ENCODE results near the gene UBE2E3. TPM values are rescaled to one million over a fixed set of nuclear protein-coding genes. Genes with fewer than 3 reads are reported as not detected.
"Not testable (repeated sequence)": the region's sequence is repeated elsewhere in the genome, so short reads cannot be mapped to it uniquely, and the experiment has no call there.

UBE2E3 gene
- total RNA-seq, 1 experiment from 2014 or later: 60.7 TPM

GRCh38 chr2:181072486-181073235, 92.3 kb downstream of the UBE2E3 start:
- no peak for DNase-seq (ENCODE audit: extremely low read depth, low read depth)

DNA sequence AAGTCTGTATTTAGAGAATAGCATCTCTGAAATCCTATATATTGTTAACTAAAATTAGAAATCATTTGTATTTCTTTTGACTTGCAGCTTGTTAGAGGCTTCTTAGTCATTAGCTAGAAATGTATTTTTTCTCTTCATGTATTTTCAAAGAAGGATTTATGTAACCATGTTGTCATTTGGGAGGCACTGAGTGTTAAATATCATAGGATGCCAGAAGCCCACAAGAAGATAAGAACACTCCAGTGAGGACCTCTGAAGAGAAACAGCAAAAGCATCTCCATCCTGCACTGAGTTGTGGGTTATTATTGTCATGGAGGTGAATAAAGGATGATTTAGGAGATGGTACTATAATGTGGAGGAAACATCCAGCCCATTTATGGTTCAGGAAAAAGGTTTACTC, 93.5 kb downstream of the UBE2E3 start:
- DNase-seq (ENCODE audit: extremely low read depth, low read depth): no peak

GRCh38 chr2:181074457-181074856, 94.1 kb downstream of the UBE2E3 start:
- no peak for DNase-seq (ENCODE audit: extremely low read depth, low read depth)

GRCh38 chr2:181076658-181077057, 96.3 kb downstream of the UBE2E3 start:
- no peak for DNase-seq (ENCODE audit: extremely low read depth, low read depth)

DNA sequence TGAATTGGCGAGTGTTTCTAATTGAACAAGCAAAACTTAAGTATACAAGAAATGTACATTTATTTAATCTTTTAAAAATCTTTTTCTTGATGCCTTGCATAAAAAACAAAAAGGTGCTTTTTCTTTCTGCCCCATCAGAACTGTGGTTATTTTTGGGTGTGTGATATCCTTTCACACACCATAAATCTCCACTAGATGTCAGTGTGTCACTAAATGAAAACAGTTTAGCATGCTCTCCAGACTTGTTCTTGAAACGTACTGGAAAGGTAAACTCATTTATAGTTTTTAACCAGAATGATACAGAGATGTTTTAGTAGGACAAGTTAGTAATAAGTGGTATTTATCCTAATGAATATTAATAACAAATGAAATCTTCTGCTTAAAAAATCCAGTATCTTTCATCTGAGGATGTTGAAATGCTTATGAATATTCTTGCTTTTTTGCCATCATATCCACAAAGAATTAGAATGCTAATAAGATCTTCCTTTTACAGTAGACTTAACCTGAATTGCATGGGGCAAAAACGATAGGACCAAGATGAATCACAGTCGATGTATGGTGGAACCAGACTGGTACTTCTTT, 96.8 kb downstream of the UBE2E3 start:
- DNase-seq (ENCODE audit: extremely low read depth, low read depth): peak; percentile 46

GRCh38 chr2:181083140-181083539, 102.7 kb downstream of the UBE2E3 start:
- DNase-seq (ENCODE audit: extremely low read depth, low read depth): no peak

DNA sequence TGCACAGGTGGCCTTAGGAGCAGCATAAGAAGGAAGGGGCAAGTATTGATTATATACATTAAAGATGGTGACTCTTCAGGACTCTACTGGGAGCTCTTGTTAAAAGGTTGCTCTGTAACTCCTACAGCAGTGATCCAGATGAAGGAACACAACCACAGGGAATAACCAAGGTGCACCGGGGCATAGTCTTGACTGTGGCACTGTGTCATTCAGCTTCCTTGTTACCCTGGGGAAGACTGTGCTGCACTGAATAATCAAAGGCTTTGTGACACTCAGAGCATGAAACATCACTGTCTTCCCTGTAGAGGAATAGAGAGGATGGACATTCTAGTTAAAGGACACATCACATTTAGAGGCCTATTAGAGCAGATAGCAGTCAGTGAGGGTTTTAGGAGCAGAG, 105.3 kb downstream of the UBE2E3 start:
- no peak for DNase-seq (ENCODE audit: extremely low read depth, low read depth)

DNA sequence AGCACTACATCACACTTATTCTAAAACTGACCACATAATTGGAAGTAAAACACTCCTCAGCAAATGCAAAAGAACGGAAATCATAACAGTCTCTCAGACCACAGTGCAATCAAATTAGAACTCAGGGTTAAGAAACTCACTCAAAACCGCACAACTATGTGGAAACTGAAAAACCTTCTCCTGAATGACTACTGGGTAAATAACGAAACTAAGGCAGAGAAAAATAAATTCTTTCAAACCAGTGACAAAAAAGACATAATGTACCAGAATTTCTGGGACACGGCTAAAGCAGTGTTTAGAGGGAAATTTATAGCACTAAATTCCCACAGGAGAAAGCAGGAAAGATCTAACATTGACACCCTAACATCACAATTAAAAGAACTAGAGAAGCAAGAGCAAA, 111.5 kb downstream of the UBE2E3 start:
- DNase-seq (ENCODE audit: extremely low read depth, low read depth): not testable (repeated sequence)

GRCh38 chr2:181095486-181095885, 115.1 kb downstream of the UBE2E3 start:
- no peak for DNase-seq (ENCODE audit: extremely low read depth, low read depth)

DNA sequence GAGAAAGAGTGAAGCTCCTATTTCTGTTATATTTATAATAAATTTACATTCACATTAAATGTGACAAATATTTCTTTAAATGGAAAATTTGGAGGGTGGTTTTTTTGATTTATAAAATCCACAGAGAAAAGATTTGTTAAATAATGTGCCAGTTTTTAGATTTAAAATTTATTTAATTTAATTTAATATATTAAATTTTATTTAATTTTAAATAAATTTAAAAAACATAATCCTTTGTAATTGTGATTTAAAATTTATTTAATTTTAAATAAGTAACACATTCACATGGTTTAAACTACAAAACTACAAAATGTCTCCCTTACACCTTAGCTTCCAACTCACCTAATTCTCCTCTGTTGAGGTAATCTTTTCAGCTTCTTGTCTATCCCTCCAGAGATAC, 123.3 kb downstream of the UBE2E3 start:
- no peak for DNase-seq (ENCODE audit: extremely low read depth, low read depth)

DNA sequence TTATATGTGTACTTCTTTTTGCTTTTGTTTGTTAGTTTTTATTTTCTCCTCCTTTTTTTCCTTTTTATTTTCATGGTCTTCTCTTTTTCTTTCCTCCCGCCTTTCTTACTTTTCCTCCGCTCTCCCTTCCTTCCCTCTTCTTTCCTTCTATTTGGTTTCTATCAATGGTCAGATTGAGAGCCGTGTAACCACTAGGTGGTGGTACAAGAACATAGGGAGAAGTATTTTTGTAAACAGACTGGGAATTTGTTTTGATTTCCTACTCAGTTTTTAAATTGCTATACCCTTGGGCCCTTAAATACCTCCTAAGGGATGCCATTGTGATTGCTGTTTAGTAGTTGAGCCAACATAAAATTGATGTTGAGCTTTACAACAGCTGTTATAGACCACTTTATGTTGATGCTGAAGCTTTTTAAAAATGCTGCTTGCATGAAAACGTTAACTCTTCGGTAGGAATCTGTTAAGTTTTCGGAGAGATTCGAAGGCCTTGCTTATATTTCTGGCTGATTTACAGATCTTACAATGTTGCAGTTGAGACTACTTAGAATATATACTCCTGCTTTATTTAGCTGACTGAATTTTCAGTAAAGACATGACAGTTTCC, 124.2 kb downstream of the UBE2E3 start:
- DNase-seq (ENCODE audit: extremely low read depth, low read depth): peak; percentile 49

- DNase-seq (ENCODE audit: extremely low read depth, low read depth): no peak
Measured at GRCh38 chr2:181105562-181105961, 125.2 kb downstream of the UBE2E3 start.

- DNase-seq (ENCODE audit: extremely low read depth, low read depth): no peak
Measured at GRCh38 chr2:181106229-181106628, 125.8 kb downstream of the UBE2E3 start.

GRCh38 chr2:181106789-181107627, 126.6 kb downstream of the UBE2E3 start:
- DNase-seq (ENCODE audit: extremely low read depth, low read depth): no peak

DNA sequence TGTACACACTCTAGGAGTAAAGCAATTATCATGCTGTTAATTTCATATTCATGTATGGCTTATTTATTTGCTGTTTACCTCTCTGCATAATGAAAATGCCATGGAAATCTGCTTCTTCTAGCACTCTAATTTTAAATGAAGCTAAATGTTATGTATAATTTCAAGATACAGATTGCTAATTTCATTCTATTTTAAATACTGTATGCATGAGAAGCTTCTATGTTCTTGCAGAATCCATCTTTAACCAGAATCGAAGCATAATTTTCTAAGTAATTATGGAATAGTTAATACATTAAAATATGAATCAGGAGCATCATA, 127.2 kb downstream of the UBE2E3 start:
- DNase-seq (ENCODE audit: extremely low read depth, low read depth): no peak

GRCh38 chr2:181111059-181111458, 130.7 kb downstream of the UBE2E3 start:
- no peak for DNase-seq (ENCODE audit: extremely low read depth, low read depth)

- no peak for DNase-seq (ENCODE audit: extremely low read depth, low read depth)
Measured at GRCh38 chr2:181112916-181113315, 132.5 kb downstream of the UBE2E3 start.
